ENCODE results near the gene PKD2. TPM values are rescaled to one million over a fixed set of nuclear protein-coding genes. Genes with fewer than 3 reads are reported as not detected.
"Not testable (repeated sequence)": the region's sequence is repeated elsewhere in the genome, so short reads cannot be mapped to it uniquely, and the experiment has no call there.

Gene PKD2
- total RNA-seq, 4 donors from 2014 or later = 30.9 to 50.0 (median 40.7) TPM

DNA sequence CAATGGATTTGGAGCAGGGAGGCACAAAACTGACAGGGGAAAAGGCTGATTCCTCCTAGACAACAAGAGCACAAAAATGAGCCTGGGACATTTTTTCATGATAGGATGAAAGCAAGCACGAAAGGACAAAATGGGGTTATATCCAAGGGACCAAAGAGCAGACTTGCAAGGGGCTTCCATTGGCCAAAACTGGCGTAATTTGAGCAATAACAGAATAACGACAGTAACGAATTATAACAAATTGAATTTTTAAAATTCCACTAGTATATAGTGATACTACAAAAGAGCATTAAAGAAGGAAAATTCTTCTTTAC lies 21.6 kb upstream of the PKD2 start:
- Histone ChIP-seq H3K36me3 (no peaks in the 10 kb centered on the region), H3K4me3 (replicated peaks in 1 of 3) (no peak overlapping the region), H3K27me3 (no peaks in the 10 kb centered on the region), H3K9me3 (no peaks in the 10 kb centered on the region), H3K27ac (no peak overlapping the region), H3K4me1 (no peaks in the 10 kb centered on the region)
- TF ChIP-seq, protein P1, sequence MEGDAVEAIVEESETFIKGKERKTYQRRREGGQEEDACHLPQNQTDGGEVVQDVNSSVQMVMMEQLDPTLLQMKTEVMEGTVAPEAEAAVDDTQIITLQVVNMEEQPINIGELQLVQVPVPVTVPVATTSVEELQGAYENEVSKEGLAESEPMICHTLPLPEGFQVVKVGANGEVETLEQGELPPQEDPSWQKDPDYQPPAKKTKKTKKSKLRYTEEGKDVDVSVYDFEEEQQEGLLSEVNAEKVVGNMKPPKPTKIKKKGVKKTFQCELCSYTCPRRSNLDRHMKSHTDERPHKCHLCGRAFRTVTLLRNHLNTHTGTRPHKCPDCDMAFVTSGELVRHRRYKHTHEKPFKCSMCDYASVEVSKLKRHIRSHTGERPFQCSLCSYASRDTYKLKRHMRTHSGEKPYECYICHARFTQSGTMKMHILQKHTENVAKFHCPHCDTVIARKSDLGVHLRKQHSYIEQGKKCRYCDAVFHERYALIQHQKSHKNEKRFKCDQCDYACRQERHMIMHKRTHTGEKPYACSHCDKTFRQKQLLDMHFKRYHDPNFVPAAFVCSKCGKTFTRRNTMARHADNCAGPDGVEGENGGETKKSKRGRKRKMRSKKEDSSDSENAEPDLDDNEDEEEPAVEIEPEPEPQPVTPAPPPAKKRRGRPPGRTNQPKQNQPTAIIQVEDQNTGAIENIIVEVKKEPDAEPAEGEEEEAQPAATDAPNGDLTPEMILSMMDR (IDR thresholded peaks at IDR 0.05) = no peak
- no peak for TF ChIP-seq POLR2A (IDR thresholded peaks at IDR 0.05)
- DNase-seq = no peak
- intact Hi-C loops (cut with DNase I) = no loop called here
- WGBS, 2 donors = 50 to 77% methylated on average over 4 of the region's 4 CpGs

DNA sequence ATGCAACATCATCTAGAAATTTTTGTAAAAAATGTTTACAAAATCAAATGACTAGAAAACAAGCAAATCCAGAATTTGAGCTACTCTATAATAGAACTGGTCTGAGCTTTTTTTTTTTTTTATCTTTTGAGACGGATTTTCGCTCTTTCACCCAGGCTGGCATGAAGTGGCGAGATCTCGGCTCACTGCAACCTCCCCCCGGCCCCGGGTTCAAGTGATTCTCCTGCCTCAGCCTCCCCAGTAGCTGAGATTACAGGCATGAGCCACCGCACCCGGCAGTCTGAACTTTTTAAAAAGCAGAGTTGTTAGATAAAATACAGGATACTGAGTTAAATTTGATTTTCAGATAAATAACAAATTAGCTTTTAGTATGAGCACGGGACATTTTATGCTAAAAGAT lies 20.9 kb upstream of the PKD2 start:
- no peak overlapping the region for H3K4me3 ChIP-seq (replicated peaks in 1 of 3)
- no peaks in the 10 kb centered on the region for H3K36me3 ChIP-seq
- DNase-seq = no peak
- no peaks in the 10 kb centered on the region for H3K27me3 ChIP-seq
- intact Hi-C loops (cut with DNase I) = no loop called here
- 94% methylated on average over 9 of the region's 9 CpGs for WGBS, 2 donors
- TF ChIP-seq POLR2A (IDR thresholded peaks at IDR 0.05) = no peak
- TF ChIP-seq, protein P1 (IDR thresholded peaks at IDR 0.05) = no peak
- H3K9me3 ChIP-seq = no peaks in the 10 kb centered on the region
- no peak overlapping the region for H3K27ac ChIP-seq
- H3K4me1 ChIP-seq = no peaks in the 10 kb centered on the region

DNA sequence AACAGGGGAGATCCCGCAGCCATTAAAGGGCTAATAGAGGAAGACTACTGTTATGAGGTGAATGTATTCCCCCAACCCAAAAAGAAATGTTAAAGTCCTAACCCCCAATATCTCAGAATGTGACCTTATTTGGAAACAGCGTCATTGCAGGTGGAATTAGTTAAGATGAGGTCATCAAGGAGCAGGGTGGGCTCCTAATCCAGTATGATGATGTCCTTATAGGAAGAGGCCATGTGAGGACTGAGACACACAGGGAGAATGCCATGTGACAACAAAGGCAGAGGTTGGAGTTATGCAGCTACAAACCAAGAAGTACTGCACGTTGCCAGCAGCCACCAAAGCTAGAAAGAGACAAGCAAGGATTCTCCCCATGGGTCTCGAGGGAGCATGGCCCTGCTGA lies 17.7 kb upstream of the PKD2 start:
- H3K4me1 ChIP-seq = no peaks in the 10 kb centered on the region

DNA sequence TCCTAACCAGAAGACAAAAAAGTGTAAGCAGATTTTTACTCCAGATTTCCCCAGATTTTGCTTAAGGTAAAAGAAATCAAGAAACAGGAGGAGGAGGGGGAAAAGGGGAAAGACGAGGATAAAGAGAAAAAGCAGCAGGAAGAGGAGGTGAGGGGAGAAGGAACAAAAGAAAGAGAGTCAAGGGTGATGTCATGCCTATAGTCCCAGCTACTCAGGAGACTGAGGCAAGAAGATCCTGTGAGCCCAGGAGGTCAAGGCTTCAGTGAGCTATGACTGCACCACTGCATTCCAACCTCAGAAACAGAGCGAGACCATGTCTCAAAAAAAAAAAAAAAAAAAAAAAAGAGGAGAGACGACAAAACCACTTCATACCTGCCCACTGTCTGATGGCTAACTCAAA lies 12.0 kb upstream of the PKD2 start:
- H3K27ac ChIP-seq = no peak overlapping the region
- TF ChIP-seq, protein P1 (IDR thresholded peaks at IDR 0.05) = no peak
- TF ChIP-seq POLR2A (IDR thresholded peaks at IDR 0.05) = no peak
- no peaks in the 10 kb centered on the region for H3K4me1 ChIP-seq
- no peaks in the 10 kb centered on the region for H3K36me3 ChIP-seq
- no peak overlapping the region for H3K4me3 ChIP-seq (replicated peaks in 1 of 3)
- 63 to 71% methylated on average over 3 of the region's 3 CpGs for WGBS, 2 donors
- DNase-seq = no peak
- H3K27me3 ChIP-seq = no peaks in the 10 kb centered on the region
- no peaks in the 10 kb centered on the region for H3K9me3 ChIP-seq
- intact Hi-C loops (cut with DNase I) = no loop called here

More for the DNA sequence above, 17.7 kb upstream of the PKD2 start:
- no peak for TF ChIP-seq POLR2A (IDR thresholded peaks at IDR 0.05)
- TF ChIP-seq, protein P1 (IDR thresholded peaks at IDR 0.05) = no peak
- WGBS, 2 donors = 82 to 88% methylated on average over 4 of the region's 4 CpGs
- intact Hi-C loops (cut with DNase I) = no loop called here
- Histone ChIP-seq H3K27me3 (no peaks in the 10 kb centered on the region), H3K36me3 (no peaks in the 10 kb centered on the region), H3K4me3 (replicated peaks in 1 of 3) (no peak overlapping the region), H3K27ac (no peak overlapping the region), H3K9me3 (no peaks in the 10 kb centered on the region)
- DNase-seq = no peak

DNA sequence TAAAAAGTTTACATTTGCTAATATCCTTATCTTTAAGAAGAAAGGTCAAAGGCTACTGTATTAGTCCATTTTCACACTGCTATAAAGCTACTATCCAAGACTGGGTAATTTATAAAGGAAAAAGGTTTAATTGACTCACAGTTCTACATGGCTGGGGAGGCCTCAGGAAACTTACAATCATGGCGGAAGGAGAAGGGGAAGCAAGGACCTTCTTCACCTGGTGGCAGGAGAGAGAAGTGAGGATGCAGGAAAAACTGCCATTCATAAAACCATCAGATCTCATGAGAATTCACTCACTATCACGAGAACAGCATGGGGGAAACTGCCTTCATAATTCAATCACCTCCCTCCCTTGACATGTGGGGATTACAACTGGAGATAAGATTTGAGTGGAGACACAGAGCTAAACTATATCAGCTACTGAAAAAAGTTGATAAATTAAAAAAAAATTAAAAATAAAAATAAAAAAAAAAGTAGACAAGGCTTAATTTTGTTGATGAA lies 8.2 kb upstream of the PKD2 start:
- WGBS, 2 donors = 94 to 95% methylated on average over 2 of the region's 2 CpGs
- DNase-seq = not testable (repeated sequence)

DNA sequence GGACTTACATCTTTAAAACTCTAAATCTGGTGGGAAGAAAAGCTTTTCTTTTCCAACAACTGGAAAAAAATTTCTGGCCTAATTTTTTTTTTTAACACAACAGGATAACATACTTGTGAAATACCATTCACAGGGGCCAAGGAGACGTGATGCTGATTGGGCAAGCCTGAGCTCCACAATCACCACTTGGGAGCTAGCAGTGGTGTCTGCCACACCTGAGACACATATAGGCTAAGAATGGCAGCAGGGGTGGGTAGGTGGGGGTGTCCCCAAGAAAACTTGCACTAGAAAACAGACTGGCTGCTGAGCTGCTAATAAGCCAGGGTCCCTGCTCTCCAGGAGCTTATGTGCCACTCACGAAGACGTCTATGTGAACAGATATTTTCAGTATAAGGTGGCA lies 5.6 kb upstream of the PKD2 start:
- no peaks in the 10 kb centered on the region for H3K27me3 ChIP-seq
- intact Hi-C loops (cut with DNase I) = no loop called here
- 77 to 94% methylated on average over 3 of the region's 3 CpGs for WGBS, 2 donors
- TF ChIP-seq, protein P1 (IDR thresholded peaks at IDR 0.05) = no peak
- TF ChIP-seq POLR2A (IDR thresholded peaks at IDR 0.05) = no peak
- no peak for DNase-seq
- H3K4me1 ChIP-seq = peaks cover 0 to 4% of the 10 kb centered on the region in 2 donors
- H3K36me3 ChIP-seq = no peaks in the 10 kb centered on the region
- H3K4me3 ChIP-seq (replicated peaks in 1 of 3) = no peak overlapping the region
- H3K27ac ChIP-seq = no peak overlapping the region
- no peaks in the 10 kb centered on the region for H3K9me3 ChIP-seq

More for the DNA sequence above, 8.2 kb upstream of the PKD2 start:
- H3K36me3 ChIP-seq; H3K4me3 ChIP-seq (replicated peaks in 1 of 3); H3K27ac ChIP-seq; intact Hi-C loops (cut with DNase I); H3K27me3 ChIP-seq; H3K4me1 ChIP-seq; H3K9me3 ChIP-seq: not testable (repeated sequence)
